Mesodermal cell (in vitro differentiated cells): ENCODE measurements around the gene TUNAR.

ENCODE experiments used
- H3K27ac ChIP-seq: 2 replicates; pipeline ENCODE4 v1.7.0; 2013; ENCODE audit warnings: mild to moderate bottlenecking, low read depth, low read length, moderate library complexity; ENCODE audit not compliant: severe bottlenecking
- H3K36me3 ChIP-seq: 2 replicates; pipeline ENCODE4 v1.7.1; 2013; ENCODE audit warnings: mild to moderate bottlenecking, low read length, moderate library complexity; ENCODE audit not compliant: control insufficient read depth, insufficient read depth
- H3K4me1 ChIP-seq: one replicate; pipeline ENCODE4 v1.7.1; 2013; ENCODE audit warnings: mild to moderate bottlenecking, low read length; ENCODE audit not compliant: insufficient read depth, control insufficient read depth, poor library complexity, severe bottlenecking
- H3K4me3 ChIP-seq: 2 replicates; pipeline ENCODE4 v1.7.0; 2013; ENCODE audit warnings: low read length, control low read depth, mild to moderate bottlenecking; ENCODE audit not compliant: insufficient read depth, poor library complexity, severe bottlenecking; ENCODE audit errors: extremely low read depth
- H3K9me3 ChIP-seq: 2 replicates; pipeline ENCODE4 v1.7.1; 2013; ENCODE audit warnings: mild to moderate bottlenecking, low read length, moderate library complexity; ENCODE audit not compliant: control insufficient read depth
- WGBS, 2 experiments: methylation state at CpG; one replicate each; pipeline ENCODE4 v1.1.5; 2013; ENCODE audit warnings: missing lambda C conversion rate in 2 of 2; ENCODE audit not compliant: insufficient coverage in 2 of 2; 5-methylcytosine and 5-hydroxymethylcytosine counted together

TUNAR gene

DNA sequence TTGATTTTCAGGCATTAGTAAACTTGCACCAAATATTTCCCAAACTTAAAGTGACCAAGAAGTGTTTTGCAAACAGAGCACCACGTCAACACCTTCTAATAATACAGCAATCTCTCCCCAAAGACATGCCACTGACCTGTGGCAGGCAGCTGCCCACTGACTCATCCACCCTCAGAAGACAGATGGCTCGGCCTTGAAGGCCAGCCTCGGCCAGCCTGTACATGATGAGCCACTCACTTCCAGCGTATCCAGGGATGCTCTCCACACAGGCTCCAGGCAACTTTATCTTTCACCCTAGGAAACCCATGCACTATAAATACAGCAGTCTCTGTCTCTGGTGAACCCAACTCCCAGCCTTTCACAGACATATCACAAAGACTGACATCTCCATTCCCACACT lies 62.7 kb downstream of the TUNAR start:
- H3K36me3 ChIP-seq, result no peaks in the 10 kb centered on the region
- no peak overlapping the region for H3K4me3 ChIP-seq
- H3K27ac ChIP-seq, result no peak overlapping the region
- H3K9me3 ChIP-seq, result peaks cover 14% of the 10 kb centered on the region
- H3K4me1 ChIP-seq, result no peaks in the 10 kb centered on the region
- 83 to 93% methylated on average over 4 of the region's 4 CpGs for WGBS, 2 experiments

DNA sequence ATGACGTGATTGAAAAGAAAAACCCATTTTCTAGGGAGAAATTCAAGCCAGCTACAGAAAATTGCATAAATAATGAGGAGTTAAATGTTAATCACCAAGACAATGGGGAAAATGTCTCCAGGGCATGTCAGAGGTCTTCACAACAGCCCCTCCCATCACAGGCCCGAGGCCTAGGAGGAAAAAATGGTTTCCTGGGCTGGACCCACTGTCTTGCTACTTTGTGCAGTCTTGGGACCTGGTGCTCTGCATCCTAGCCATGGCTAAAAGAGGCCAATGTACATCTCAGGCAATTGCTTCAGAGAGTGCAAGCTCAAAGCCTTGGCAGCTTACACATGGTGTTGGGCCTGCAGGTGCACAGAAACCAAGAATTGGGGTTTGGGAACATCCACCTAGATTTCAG lies 65.3 kb downstream of the TUNAR start:
- H3K27ac ChIP-seq, result no peak overlapping the region
- H3K4me1 ChIP-seq, result peaks cover 2% of the 10 kb centered on the region
- H3K9me3 ChIP-seq, result peaks cover 14% of the 10 kb centered on the region
- no peaks in the 10 kb centered on the region for H3K36me3 ChIP-seq
- WGBS, 2 experiments, result 62% methylated on average over 2 of the region's 2 CpGs
- H3K4me3 ChIP-seq, result no peak overlapping the region

DNA sequence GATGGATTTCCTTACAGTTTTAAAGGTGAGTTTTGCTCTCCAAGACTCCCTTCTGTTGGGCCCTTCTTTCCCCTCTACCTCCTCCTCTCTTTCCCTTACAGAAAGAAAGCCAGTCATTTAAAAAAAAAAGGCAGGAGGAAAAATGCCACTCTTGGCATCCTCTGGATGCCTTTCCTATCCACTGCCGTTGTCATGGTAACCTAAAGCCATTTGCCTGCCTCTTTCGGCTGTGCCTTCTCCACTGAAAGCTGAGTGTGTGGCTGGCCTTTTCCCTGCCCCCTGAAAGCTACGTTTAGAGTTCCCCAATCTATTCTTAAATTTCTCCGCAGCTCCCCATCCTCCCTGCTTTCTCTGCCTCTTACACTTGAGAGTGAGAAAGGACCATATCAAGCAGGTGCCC lies 67.1 kb downstream of the TUNAR start:
- peaks cover 14% of the 10 kb centered on the region for H3K9me3 ChIP-seq
- H3K36me3 ChIP-seq, result no peaks in the 10 kb centered on the region
- no peak overlapping the region for H3K4me3 ChIP-seq
- H3K27ac ChIP-seq, result no peak overlapping the region
- 48 to 65% methylated on average over 4 of the region's 4 CpGs for WGBS, 2 experiments
- H3K4me1 ChIP-seq, result peaks cover 8% of the 10 kb centered on the region

DNA sequence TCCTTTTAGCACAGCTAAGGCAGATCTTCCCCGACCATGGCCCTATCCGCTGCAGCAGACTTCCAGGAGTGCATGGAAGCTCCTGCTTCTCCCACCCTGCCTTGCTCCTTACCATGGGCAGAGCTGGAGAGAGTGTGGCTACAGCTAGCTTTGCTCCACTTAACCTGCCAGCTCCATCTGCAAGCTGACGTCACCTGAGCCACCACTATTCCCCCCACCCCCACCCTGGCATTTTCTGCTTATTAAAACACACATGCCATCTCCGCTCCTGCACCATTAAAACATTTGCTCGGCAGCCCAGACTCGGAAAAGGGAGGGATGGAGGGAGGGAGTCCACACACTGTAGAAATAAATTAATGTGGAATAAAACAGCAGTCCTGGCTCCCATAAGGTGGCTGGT lies 67.8 kb downstream of the TUNAR start:
- Histone ChIP-seq H3K9me3 (peaks cover 14% of the 10 kb centered on the region), H3K4me3 (no peak overlapping the region), H3K4me1 (peaks cover 8% of the 10 kb centered on the region), H3K36me3 (no peaks in the 10 kb centered on the region), H3K27ac (no peak overlapping the region)
- WGBS, 2 experiments, result 82 to 94% methylated on average over 2 of the region's 6 CpGs

DNA sequence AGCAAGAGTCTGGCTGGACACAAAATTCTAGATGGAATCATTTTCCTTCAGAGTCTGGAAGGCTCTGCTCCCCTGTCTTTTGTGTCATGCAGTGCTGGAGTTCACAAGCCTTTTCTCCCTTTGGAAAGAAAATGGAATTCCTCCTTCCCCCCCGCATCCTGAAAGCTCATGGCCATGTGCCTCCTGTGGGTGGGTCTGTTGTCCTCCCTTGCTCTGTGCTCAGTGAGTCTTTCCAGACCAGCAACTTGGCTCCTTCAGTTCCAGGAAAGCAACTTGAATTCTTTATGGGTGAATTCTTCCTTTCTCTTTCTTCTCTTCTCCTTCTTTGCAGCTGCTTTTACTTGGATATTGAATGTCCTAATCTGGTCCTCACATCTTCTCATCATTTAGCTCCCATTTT lies 70.2 kb downstream of the TUNAR start:
- H3K27ac ChIP-seq, result no peak overlapping the region
- H3K9me3 ChIP-seq, result peaks cover 10% of the 10 kb centered on the region
- H3K4me1 ChIP-seq, result peaks cover 8% of the 10 kb centered on the region
- H3K4me3 ChIP-seq, result no peak overlapping the region
- H3K36me3 ChIP-seq, result no peaks in the 10 kb centered on the region
- WGBS, 2 experiments, result no CpG with 5 or more reads among the region's 1 CpG

DNA sequence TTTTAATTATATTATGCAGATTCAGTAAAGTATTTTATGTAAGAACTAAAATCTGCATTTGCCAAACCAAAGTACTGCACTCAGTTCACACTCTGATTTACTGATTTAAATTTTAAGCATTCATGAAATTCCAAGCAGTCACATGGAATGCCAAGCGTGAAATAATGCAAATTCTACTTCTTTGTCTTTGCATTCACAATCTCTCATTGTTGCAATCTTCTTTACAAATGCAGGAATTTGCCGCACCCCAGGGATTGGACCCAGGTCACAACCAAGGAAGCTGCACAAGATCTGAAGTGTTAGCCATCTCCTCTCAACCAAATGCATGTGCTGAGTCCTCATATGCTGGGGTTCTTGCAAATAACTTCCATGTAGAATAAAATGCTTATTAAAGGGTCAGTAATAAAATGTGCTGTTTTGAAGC lies 71.9 kb downstream of the TUNAR start:
- 0% methylated on average over 2 of the region's 2 CpGs for WGBS, 2 experiments
- peaks cover 8% of the 10 kb centered on the region for H3K4me1 ChIP-seq
- H3K36me3 ChIP-seq, result no peaks in the 10 kb centered on the region
- no peak overlapping the region for H3K4me3 ChIP-seq
- no peak overlapping the region for H3K27ac ChIP-seq
- H3K9me3 ChIP-seq, result no peaks in the 10 kb centered on the region

DNA sequence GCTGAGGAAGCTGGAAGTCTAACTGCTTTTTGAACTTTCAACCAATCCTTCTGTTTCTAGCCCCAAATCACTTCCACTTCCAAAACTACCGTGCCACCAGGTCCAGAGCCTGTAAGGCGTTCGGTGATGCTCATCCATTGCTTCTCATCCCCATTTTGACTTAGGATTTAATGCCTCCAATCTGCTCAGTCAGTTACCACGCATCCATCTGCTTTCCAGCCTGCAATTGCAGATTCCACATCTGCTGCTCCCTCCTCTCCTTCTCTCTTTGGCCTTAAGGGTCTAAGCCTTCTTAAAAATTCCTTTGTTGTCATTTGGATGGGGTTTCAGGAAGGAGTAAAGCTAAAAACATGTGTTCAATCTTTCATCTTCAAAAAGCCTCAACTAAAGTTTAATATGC lies 74.7 kb downstream of the TUNAR start:
- Histone ChIP-seq H3K9me3 (no peaks in the 10 kb centered on the region), H3K27ac (no peak overlapping the region), H3K36me3 (no peaks in the 10 kb centered on the region), H3K4me1 (peaks cover 8% of the 10 kb centered on the region), H3K4me3 (no peak overlapping the region)
- WGBS, 2 experiments, result 90 to 100% methylated on average over 4 of the region's 4 CpGs

DNA sequence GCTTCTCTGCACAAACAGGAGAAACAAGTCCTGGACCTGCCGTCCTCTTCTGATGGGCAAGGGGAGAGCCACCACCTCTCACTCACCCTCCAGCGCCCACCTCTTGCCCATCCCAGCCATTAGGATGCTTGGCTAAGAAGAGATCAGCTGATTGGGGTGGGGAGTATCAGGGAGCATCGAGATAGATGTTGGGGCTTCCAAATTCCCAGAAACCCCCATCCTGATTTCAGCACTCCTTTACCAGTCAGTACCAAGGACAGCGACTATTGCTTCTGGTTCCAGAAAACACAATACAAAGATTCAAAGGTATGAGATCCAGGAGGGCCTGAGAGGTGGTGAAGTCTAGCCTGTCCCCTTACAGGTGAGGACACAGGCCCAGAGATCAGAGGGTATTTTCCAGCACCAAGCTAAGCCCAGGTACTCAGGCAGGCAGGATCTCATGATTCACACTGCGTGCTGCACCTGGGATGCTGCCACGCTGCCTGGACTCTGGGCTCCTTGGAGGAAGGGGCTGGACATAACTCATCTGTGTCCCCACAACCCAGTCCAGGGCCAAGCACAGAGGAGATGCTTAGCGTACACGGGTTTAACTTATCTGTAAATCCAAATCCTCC lies 76.6 kb downstream of the TUNAR start:
- peaks cover 3% of the 10 kb centered on the region for H3K4me1 ChIP-seq
- WGBS, 2 experiments, result 77 to 81% methylated on average over 4 of the region's 8 CpGs
- no peak overlapping the region for H3K27ac ChIP-seq
- H3K9me3 ChIP-seq, result no peaks in the 10 kb centered on the region
- H3K4me3 ChIP-seq, result no peak overlapping the region
- H3K36me3 ChIP-seq, result no peaks in the 10 kb centered on the region

DNA sequence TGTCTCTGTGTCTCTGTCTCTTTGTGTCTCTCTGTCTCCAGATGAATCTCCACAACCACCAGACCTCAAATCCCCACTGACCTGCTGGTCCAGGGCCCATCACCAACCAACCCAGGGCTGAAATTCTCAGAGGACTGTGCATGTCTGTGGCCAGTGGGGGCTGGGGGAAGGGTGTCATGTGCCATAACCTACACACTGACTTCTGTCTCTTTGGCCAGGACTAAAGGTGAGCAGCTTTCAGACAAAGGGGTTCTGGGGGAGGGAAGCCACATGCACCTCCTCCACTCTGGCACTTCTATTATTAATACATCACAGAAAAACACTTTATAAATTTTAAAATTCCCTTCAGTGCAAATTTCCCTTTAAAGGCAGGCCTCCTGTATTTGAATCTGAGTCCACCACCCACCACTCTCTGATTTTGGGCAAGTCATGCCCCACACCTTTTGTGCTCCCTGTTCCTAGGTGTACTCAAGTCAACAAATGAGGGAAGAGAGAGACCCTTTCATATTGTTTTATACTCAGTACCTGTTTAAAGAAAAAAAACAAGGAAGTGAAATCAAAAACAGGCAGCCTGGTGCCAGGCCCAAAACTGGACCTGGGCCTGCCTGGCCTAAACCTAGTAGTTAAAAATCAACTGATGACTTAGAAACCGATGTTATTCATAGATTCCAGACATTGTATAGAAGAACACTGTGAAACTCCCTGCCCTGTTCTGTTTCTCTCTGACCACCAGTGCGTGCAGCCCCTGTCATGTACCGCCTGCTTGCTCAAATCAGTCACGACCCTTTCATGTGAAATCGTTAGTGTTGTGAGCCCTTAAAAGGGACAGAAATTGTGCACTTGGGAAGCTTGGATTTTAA lies 80.2 kb downstream of the TUNAR start:
- Histone ChIP-seq H3K4me3 (no peak overlapping the region), H3K36me3 (no peaks in the 10 kb centered on the region), H3K9me3 (no peaks in the 10 kb centered on the region), H3K27ac (no peak overlapping the region), H3K4me1 (peaks cover 8% of the 10 kb centered on the region)
- 89 to 92% methylated on average over 4 to 5 of the region's 5 CpGs for WGBS, 2 experiments

DNA sequence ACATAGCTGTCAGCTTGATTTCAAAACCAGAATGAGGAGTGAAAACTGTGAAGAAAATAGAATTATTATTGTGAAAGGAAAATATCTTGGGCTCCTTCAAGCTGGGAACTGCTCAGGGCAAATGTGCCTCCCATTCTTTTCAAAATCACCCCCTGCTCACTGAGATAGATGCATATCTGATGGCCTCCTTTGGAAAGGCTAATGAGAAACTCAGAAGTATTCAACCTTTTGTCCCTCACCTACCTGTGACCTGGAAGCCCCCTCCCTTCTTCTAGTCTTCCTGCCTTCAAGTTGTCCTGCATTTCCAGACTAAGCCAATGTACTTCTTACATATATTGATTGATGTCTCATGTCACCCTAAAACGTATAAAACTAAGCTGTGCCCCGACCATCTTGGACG lies 81.5 kb downstream of the TUNAR start:
- H3K36me3 ChIP-seq, result no peaks in the 10 kb centered on the region
- no peak overlapping the region for H3K27ac ChIP-seq
- peaks cover 8% of the 10 kb centered on the region for H3K4me1 ChIP-seq
- H3K4me3 ChIP-seq, result no peak overlapping the region
- WGBS, 2 experiments, result 92% methylated on average over 3 of the region's 3 CpGs; no CpG with 5 or more reads in 1 of the 2 experiments
- no peaks in the 10 kb centered on the region for H3K9me3 ChIP-seq

DNA sequence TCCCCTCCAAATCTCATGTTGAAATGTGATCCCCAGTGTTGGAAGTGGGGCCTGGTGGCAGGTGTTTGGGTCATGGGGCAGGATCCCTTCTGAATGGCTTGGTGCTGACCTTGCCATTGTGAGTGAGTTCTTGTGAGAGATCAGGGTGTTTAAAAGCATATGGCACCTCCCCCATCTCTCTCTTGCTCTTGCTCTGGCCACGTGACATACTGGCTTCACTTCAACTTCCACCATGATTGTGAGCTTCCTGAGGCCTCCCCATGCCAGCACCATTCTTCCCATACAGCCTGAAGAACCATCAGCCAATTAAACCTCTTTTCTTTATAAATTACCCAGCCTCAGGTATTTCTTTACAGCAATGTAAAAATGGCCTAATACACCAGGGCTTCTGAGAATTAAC lies 82.7 kb downstream of the TUNAR start:
- no peaks in the 10 kb centered on the region for H3K36me3 ChIP-seq
- no peak overlapping the region for H3K4me3 ChIP-seq
- 80 to 89% methylated on average over 1 of the region's 1 CpG for WGBS, 2 experiments
- no peaks in the 10 kb centered on the region for H3K9me3 ChIP-seq
- H3K4me1 ChIP-seq, result peaks cover 8% of the 10 kb centered on the region
- H3K27ac ChIP-seq, result no peak overlapping the region
